Lung microvascular endothelial cell (primary cell): ENCODE data around the gene STUB1. TPM values are rescaled to one million over a fixed set of nuclear protein-coding genes. Genes with fewer than 3 reads are reported as not detected.
A peak's percentile ranks its signal among the peaks of the same experiment; 100 is the strongest.

Source experiments
- DNase-seq, 2 donors: peaks; one replicate each; pipeline versions ENCODE4 v3.0.0 to v3.0.0-alpha.2; 2010; ENCODE audit warnings: low read depth in 2 of 2
- total RNA-seq: library from RNA; depleted of rRNA; stranded (reverse); fragments of >200 nt; gene quantifications from 2 replicates; pipeline ENCODE4 v1.2.1, GENCODE V29; 2014

STUB1 gene
- total RNA-seq, 1 donor from 2014 or later, result 113 TPM

- no peak for DNase-seq
These were observed 13.6 kb upstream of the STUB1 start for GRCh38 chr16:666572-666971.

- DNase-seq, result no peak
These were observed 13.0 kb upstream of the STUB1 start for GRCh38 chr16:667113-667779.

GRCh38 chr16:667780-668518 lies 12.3 kb upstream of the STUB1 start, which contains the start of gene RHOT2:
Gene RHOT2 (plus strand): TSS chr16:668132. CDS start chr16:668200, 68 bp downstream.
- peak; percentile 94 to 95 for DNase-seq

- DNase-seq, result peak; percentile 32 to 36
These were observed 11.6 kb upstream of the STUB1 start for GRCh38 chr16:668519-669171.

- DNase-seq, result no peak
These were observed 10.5 kb upstream of the STUB1 start for GRCh38 chr16:669666-670065.

- no peak for DNase-seq
These were observed 9.5 kb upstream of the STUB1 start for GRCh38 chr16:670485-671352.

GRCh38 chr16:671353-672131 lies 8.7 kb upstream of the STUB1 start:
- no peak for DNase-seq

- no peak for DNase-seq
These were observed 7.8 kb upstream of the STUB1 start for GRCh38 chr16:672371-672770.

- no peak for DNase-seq
These were observed 7.4 kb upstream of the STUB1 start for GRCh38 chr16:672851-673250.

- DNase-seq, result no peak
These were observed 6.7 kb upstream of the STUB1 start for GRCh38 chr16:673399-673991.

- DNase-seq, result no peak
These were observed 5.9 kb upstream of the STUB1 start for GRCh38 chr16:674214-674881.

GRCh38 chr16:674968-675883 lies 5.0 kb upstream of the STUB1 start, which contains the start of gene RHBDL1:
Gene RHBDL1 (plus strand): TSS chr16:675671. CDS start chr16:675791, 120 bp downstream.
- peak in 1 of 2 donors; percentile 18 for DNase-seq

- DNase-seq, result no peak
These were observed 4.2 kb upstream of the STUB1 start for GRCh38 chr16:675884-676564.

- no peak for DNase-seq
These were observed 3.7 kb upstream of the STUB1 start for GRCh38 chr16:676565-676902.

GRCh38 chr16:676913-677312 lies 3.3 kb upstream of the STUB1 start:
- DNase-seq, result no peak

- DNase-seq, result no peak
These were observed 2.7 kb upstream of the STUB1 start for GRCh38 chr16:677316-678190.

GRCh38 chr16:678209-678857 lies 1.9 kb upstream of the STUB1 start:
- no peak for DNase-seq
